Smooth muscle cell (in vitro differentiated cells): ENCODE measurements around the gene KATNAL1. TPM values are rescaled to one million over a fixed set of nuclear protein-coding genes. Genes with fewer than 3 reads are reported as not detected.

Experiments used
- DNase-seq: peaks from one replicate; lab custom pipeline; 2025; ENCODE audit not compliant: unreplicated experiment; lab: John Stamatoyannopoulos, UW
- H2AFZ ChIP-seq: fragments of 200-600 bp; sonication (generic); 2 replicates; pipeline ENCODE4 v1.6.0; 2016; ENCODE audit warnings: antibody characterized with exemption, low read depth, mild to moderate bottlenecking
- H3F3A ChIP-seq: fragments of 200-600 bp; sonication (generic); 2 replicates; pipeline ENCODE4 v1.6.0; 2017; ENCODE audit warnings: antibody characterized with exemption, low read depth
- H3K27ac ChIP-seq: fragments of 200-600 bp; sonication (generic); 2 replicates; pipeline ENCODE4 v1.5.1; 2016; ENCODE audit warnings: low read depth, mild to moderate bottlenecking
- H3K27me3 ChIP-seq: fragments of 200-600 bp; sonication (generic); 2 replicates; pipeline ENCODE4 v1.6.1; 2016; ENCODE audit warnings: low read depth, mild to moderate bottlenecking
- H3K36me3 ChIP-seq: fragments of 200-600 bp; sonication (generic); 2 replicates; pipeline ENCODE4 v1.5.1; 2016; ENCODE audit warnings: low read depth
- H3K4me1 ChIP-seq: fragments of 200-600 bp; sonication (generic); 2 replicates; pipeline ENCODE4 v1.5.1; 2016; ENCODE audit warnings: low read depth
- H3K4me2 ChIP-seq: fragments of 200-600 bp; sonication (generic); 2 replicates; pipeline ENCODE4 v1.6.0; 2016; ENCODE audit warnings: mild to moderate bottlenecking
- H3K4me3 ChIP-seq: fragments of 200-600 bp; sonication (generic); 2 replicates; pipeline ENCODE4 v1.5.1; 2016; ENCODE audit warnings: mild to moderate bottlenecking
- H3K79me2 ChIP-seq: fragments of 200-600 bp; sonication (generic); 2 replicates; pipeline ENCODE4 v1.6.0; 2016; ENCODE audit warnings: low read depth, mild to moderate bottlenecking
- H3K9ac ChIP-seq: fragments of 200-600 bp; sonication (generic); 2 replicates; pipeline ENCODE4 v1.6.0; 2016; ENCODE audit warnings: low read depth
- H3K9me3 ChIP-seq: fragments of 200-600 bp; sonication (generic); replicated peaks from 2 replicates; pipeline ENCODE4 v1.5.1; 2016; ENCODE audit warnings: low read depth
- H4K20me1 ChIP-seq: fragments of 200-600 bp; sonication (generic); 2 replicates; pipeline ENCODE4 v1.6.0; 2016; ENCODE audit warnings: low read depth
- WGBS: methylation state at CpG from one replicate; pipeline ENCODE4 v1.1.7; 2016; ENCODE audit warnings: low lambda C conversion rate; 5-methylcytosine and 5-hydroxymethylcytosine counted together
- polyA plus RNA-seq: library from polyadenylated mRNA; unstranded; fragments of >200 nt; fragmentation: Nextera tagmentation; extraction: Ambion mirVana; gene quantifications from 2 replicates; pipeline ENCODE4 v1.2.1, GENCODE V29; 2016
- total RNA-seq: library from RNA; depleted of rRNA; stranded (reverse); fragments of >200 nt; gene quantifications from 2 replicates; pipeline ENCODE4 v1.2.3, GENCODE V29; 2014
- TF ChIP-seq, protein P1 (sequence below): fragments of 200-600 bp; sonication (generic); IDR thresholded peaks from 2 replicates; pipeline ENCODE4 v1.5.1; 2017; ENCODE audit warnings: borderline replicate concordance, mild to moderate bottlenecking, antibody characterized with exemption; ENCODE audit not compliant: insufficient read depth, poor library complexity, severe bottlenecking

KATNAL1 gene
- total and polyA plus RNA-seq, 2 experiments from 2014 or later, result 12.4 to 35.1 TPM

DNA sequence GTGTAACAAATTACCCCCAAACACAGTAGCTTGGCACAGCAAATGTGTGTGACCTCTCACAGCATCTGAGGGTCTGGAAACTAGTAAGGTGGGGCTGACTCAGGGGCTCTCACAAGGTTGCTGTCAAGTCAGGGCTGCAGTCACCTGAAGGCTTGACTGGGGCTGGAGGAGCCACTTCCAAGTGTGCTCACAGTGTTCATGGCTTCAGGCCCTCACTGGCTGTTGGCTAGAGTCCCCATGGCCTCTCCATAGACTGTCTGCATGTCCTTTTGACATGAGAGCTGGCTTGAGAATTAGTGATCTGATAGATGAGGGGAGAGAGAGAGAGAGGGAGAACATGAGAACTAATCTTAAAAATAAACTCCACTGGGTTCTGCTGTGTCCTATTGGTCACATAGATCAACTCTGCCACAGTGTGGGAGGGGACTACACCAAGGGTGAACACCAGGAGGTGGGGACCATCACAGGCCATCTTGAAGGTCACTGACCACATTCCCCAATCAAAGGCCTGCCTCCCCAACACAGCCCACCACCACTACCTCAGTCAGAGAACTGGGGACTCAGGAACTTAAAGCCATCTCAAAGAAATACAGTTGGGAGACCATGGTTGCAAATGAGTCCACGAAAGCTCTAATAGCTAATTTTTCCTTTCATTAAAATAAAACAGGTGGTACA is 38.2 kb upstream of the KATNAL1 start:
- H3K9me3 ChIP-seq, result no peaks in the 10 kb centered on the region
- no peaks in the 10 kb centered on the region for H3K27me3 ChIP-seq
- no peak overlapping the region for H3K27ac ChIP-seq
- H3K4me3 ChIP-seq, result no peak overlapping the region
- H3K36me3 ChIP-seq, result no peaks in the 10 kb centered on the region
- H3K4me1 ChIP-seq, result peaks cover 9% of the 10 kb centered on the region
- 96% methylated on average over 1 of the region's 1 CpG for WGBS
- peaks cover 5% of the 10 kb centered on the region for H3F3A ChIP-seq
- no peak for DNase-seq
- no peak overlapping the region for H3K4me2 ChIP-seq
- no peaks in the 10 kb centered on the region for H4K20me1 ChIP-seq
- no peak overlapping the region for H3K9ac ChIP-seq
- no peak overlapping the region for H2AFZ ChIP-seq
- H3K79me2 ChIP-seq, result no peaks in the 10 kb centered on the region
- TF ChIP-seq, protein P1, sequence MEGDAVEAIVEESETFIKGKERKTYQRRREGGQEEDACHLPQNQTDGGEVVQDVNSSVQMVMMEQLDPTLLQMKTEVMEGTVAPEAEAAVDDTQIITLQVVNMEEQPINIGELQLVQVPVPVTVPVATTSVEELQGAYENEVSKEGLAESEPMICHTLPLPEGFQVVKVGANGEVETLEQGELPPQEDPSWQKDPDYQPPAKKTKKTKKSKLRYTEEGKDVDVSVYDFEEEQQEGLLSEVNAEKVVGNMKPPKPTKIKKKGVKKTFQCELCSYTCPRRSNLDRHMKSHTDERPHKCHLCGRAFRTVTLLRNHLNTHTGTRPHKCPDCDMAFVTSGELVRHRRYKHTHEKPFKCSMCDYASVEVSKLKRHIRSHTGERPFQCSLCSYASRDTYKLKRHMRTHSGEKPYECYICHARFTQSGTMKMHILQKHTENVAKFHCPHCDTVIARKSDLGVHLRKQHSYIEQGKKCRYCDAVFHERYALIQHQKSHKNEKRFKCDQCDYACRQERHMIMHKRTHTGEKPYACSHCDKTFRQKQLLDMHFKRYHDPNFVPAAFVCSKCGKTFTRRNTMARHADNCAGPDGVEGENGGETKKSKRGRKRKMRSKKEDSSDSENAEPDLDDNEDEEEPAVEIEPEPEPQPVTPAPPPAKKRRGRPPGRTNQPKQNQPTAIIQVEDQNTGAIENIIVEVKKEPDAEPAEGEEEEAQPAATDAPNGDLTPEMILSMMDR, result no peak

DNA sequence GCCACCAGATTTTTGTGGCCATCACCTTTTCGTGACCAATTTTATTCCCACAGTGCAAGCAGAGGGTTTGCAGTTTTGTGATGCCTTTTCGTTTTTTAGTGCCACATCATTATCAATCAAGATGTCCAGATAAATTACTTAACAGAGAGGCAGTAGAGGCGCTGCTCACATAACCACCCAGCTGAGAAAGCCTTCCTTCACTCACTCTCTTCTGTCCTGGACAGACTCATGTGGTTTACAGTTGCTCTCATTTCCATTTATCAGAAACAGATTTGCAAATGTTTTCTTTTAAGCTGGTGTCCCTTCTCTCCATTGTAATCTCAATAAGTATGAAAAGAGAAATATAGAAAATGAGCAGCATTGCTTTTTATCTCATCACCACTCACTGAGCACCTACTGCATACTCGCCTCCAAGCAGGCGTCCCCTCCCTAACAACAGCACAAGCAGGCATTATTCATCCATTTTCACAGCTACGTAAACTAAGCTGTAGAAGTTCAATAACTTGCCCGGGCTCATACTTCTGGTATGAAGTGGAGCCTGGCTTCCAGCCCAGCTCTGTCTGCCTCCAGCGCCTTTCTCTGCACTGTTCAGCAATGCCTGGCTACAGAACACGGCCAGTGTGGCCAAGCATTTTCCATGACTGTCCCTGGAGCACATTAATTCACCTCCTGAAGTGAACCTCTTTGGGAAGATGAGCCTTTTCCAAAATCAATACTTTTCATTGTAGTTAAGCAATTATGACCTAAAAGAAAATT is 34.6 kb upstream of the KATNAL1 start:
- no peaks in the 10 kb centered on the region for H3K36me3 ChIP-seq
- H3K9me3 ChIP-seq, result no peaks in the 10 kb centered on the region
- peaks cover 15% of the 10 kb centered on the region for H3F3A ChIP-seq
- peaks cover 16% of the 10 kb centered on the region for H3K4me1 ChIP-seq
- TF ChIP-seq, protein P1, result no peak
- no peak overlapping the region for H3K9ac ChIP-seq
- H3K4me2 ChIP-seq, result peak overlapping the region; percentile 28
- no peaks in the 10 kb centered on the region for H4K20me1 ChIP-seq
- H2AFZ ChIP-seq, result peak overlapping the region; percentile 61
- DNase-seq, result peak; percentile 5
- H3K79me2 ChIP-seq, result no peaks in the 10 kb centered on the region
- H3K27ac ChIP-seq, result peak overlapping the region; percentile 79
- 23% methylated on average over 9 of the region's 9 CpGs for WGBS
- H3K4me3 ChIP-seq, result no peak overlapping the region
- no peaks in the 10 kb centered on the region for H3K27me3 ChIP-seq

DNA sequence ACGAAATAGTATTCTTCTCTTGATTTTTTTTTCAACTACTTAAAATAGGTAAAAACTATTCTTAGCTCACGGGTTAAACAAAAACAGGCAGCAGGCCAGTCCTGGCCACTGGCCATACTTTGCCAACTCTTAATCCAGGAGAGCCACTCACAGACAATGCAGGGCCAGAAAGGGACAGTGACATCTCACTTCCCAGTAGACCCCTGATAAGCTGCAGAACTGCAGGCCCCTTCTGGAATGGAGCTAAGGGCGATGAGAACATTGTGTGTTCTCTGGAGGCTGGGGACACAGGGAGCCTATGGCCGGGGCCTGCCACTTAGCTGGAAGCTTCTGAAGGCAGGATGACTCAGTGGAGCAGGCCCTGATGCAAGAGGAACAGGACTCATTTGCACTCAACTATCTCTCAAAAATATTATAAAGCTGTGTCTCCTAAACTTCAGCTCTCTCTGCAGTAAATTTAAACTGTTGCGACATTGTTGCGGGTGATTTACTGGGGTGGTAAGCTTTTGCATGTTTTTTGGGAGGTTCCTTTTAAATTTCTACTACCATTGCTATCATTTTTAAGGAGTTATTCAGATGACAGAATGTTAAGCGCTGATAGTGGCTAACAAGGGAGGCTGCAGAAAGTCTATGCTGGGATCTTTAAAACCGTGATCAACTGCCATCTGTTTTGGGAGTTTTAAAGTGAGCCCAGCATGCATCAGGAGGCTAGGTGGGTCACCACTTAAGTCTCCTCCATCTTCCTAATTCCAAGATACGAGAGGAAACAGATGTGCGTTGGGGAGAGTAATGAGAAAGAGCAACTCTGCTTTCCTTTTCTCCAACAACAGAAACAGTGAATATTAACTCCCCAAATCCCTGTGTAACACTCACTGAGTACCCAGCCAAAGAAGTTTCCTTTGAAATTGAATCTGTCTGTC is 33.2 kb upstream of the KATNAL1 start:
- peak; percentile 21 for DNase-seq
- H3K4me2 ChIP-seq, result peak overlapping the region; percentile 79
- 22% methylated on average over 10 of the region's 10 CpGs for WGBS
- no peaks in the 10 kb centered on the region for H3K79me2 ChIP-seq
- H3K4me3 ChIP-seq, result peak overlapping the region; percentile 5
- H3K27ac ChIP-seq, result peak overlapping the region; percentile 79
- peaks cover 15% of the 10 kb centered on the region for H3F3A ChIP-seq
- H3K36me3 ChIP-seq, result no peaks in the 10 kb centered on the region
- no peaks in the 10 kb centered on the region for H4K20me1 ChIP-seq
- H3K4me1 ChIP-seq, result peaks cover 16% of the 10 kb centered on the region
- H3K27me3 ChIP-seq, result no peaks in the 10 kb centered on the region
- H3K9me3 ChIP-seq, result no peaks in the 10 kb centered on the region
- peak overlapping the region; percentile 75 for H2AFZ ChIP-seq
- H3K9ac ChIP-seq, result peak overlapping the region; percentile 11
- TF ChIP-seq, protein P1, result no peak
